ENCODE measurements around the gene TICRR. TPM values are rescaled to one million over a fixed set of nuclear protein-coding genes. Genes with fewer than 3 reads are reported as not detected.

The TICRR gene
- total and polyA plus RNA-seq, 2 experiments from 2014 or later, result 0.91 to 2.3 TPM

- no peak overlapping the region for H3K27ac ChIP-seq
- no peaks in the 10 kb centered on the region for H3K27me3 ChIP-seq
- WGBS (ENCODE audit: low lambda C conversion rate, missing lambda C conversion rate), result 78% methylated on average over 8 of the region's 9 CpGs
- no peaks in the 10 kb centered on the region for H3K36me3 ChIP-seq (replicated peaks; ENCODE audit: insufficient read depth, low read depth)
- no peak overlapping the region for H2AFZ ChIP-seq
- no peak for TF ChIP-seq EZH2phosphoT487 (IDR thresholded peaks at IDR 0.05; ENCODE audit: low read depth, severe bottlenecking, unreplicated experiment)
- TF ChIP-seq EZH2 (IDR thresholded peaks at IDR 0.05; ENCODE audit: borderline replicate concordance), result no peak
- TF ChIP-seq CTCF (IDR thresholded peaks at IDR 0.05; ENCODE audit: poor library complexity), result no peak
- no peak for DNase-seq (ENCODE audit: low spot score)
- H3K4me1 ChIP-seq (ENCODE audit: insufficient read depth), result peaks cover 12% of the 10 kb centered on the region
- no peaks in the 10 kb centered on the region for H4K20me1 ChIP-seq (ENCODE audit: insufficient read depth, poor library complexity, severe bottlenecking)
- H3K4me3 ChIP-seq, result no peak overlapping the region
- H3K79me2 ChIP-seq, result no peaks in the 10 kb centered on the region
- H3K4me2 ChIP-seq, result no peak overlapping the region
- no peaks in the 10 kb centered on the region for H3K9me3 ChIP-seq (ENCODE audit: low read depth)
- no peaks in the 10 kb centered on the region for H3K9me2 ChIP-seq (replicated peaks; ENCODE audit: insufficient read depth)
Observed at GRCh38 chr15:89669309-89669865, 94.1 kb downstream of the TICRR start.

GRCh38 chr15:89669941-89670340 lies 94.7 kb downstream of the TICRR start:
- Histone ChIP-seq H3K4me2 (no peak overlapping the region), H3K9me3 (ENCODE audit: low read depth) (no peaks in the 10 kb centered on the region), H3K27me3 (no peaks in the 10 kb centered on the region), H3K27ac (no peak overlapping the region), H3K36me3 (replicated peaks; ENCODE audit: insufficient read depth, low read depth) (no peaks in the 10 kb centered on the region), H3K4me1 (ENCODE audit: insufficient read depth) (peaks cover 11% of the 10 kb centered on the region), H3K4me3 (no peak overlapping the region), H4K20me1 (ENCODE audit: insufficient read depth, poor library complexity, severe bottlenecking) (no peaks in the 10 kb centered on the region), H3K9me2 (replicated peaks; ENCODE audit: insufficient read depth) (no peaks in the 10 kb centered on the region), H2AFZ (no peak overlapping the region), H3K79me2 (no peaks in the 10 kb centered on the region)
- TF ChIP-seq CTCF (IDR thresholded peaks at IDR 0.05; ENCODE audit: poor library complexity) (no peak), EZH2 (IDR thresholded peaks at IDR 0.05; ENCODE audit: borderline replicate concordance) (no peak), EZH2phosphoT487 (IDR thresholded peaks at IDR 0.05; ENCODE audit: low read depth, severe bottlenecking, unreplicated experiment) (no peak)
- no peak for DNase-seq (ENCODE audit: low spot score)
- 99% methylated on average over 15 of the region's 15 CpGs for WGBS (ENCODE audit: low lambda C conversion rate, missing lambda C conversion rate)

GRCh38 chr15:89670971-89671560 lies 95.8 kb downstream of the TICRR start:
- H2AFZ ChIP-seq, result no peak overlapping the region
- H3K36me3 ChIP-seq (replicated peaks; ENCODE audit: insufficient read depth, low read depth), result no peaks in the 10 kb centered on the region
- no peaks in the 10 kb centered on the region for H3K27me3 ChIP-seq
- no peak overlapping the region for H3K4me3 ChIP-seq
- whole genome bisulfite sequencing (ENCODE audit: low lambda C conversion rate, missing lambda C conversion rate), result 88% methylated on average over 12 of the region's 12 CpGs
- H3K4me2 ChIP-seq, result no peak overlapping the region
- H3K79me2 ChIP-seq, result no peaks in the 10 kb centered on the region
- DNase-seq (ENCODE audit: low spot score), result peak; percentile 48
- TF ChIP-seq EZH2 (IDR thresholded peaks at IDR 0.05; ENCODE audit: borderline replicate concordance) (no peak), CTCF (IDR thresholded peaks at IDR 0.05; ENCODE audit: poor library complexity) (no peak)
- H4K20me1 ChIP-seq (ENCODE audit: insufficient read depth, poor library complexity, severe bottlenecking), result no peaks in the 10 kb centered on the region
- H3K4me1 ChIP-seq (ENCODE audit: insufficient read depth), result peaks cover 3% of the 10 kb centered on the region
- no peaks in the 10 kb centered on the region for H3K9me3 ChIP-seq (ENCODE audit: low read depth)
- no peaks in the 10 kb centered on the region for H3K9me2 ChIP-seq (replicated peaks; ENCODE audit: insufficient read depth)
- no peak overlapping the region for H3K27ac ChIP-seq

Data from hepatocyte (in vitro differentiated cells).